Measurements from ENCODE around the gene RGL3.
"Not testable (repeated sequence)": the region's sequence is repeated elsewhere in the genome, so short reads cannot be mapped to it uniquely, and the experiment has no call there.

The RGL3 gene

GRCh38 chr19:11418549-11419506 is at the start of gene RGL3:
RGL3 (minus strand) TSS chr19:11419314; CDS start chr19:11419278, 36 bp downstream.
- no peak for DNase-seq

DNA sequence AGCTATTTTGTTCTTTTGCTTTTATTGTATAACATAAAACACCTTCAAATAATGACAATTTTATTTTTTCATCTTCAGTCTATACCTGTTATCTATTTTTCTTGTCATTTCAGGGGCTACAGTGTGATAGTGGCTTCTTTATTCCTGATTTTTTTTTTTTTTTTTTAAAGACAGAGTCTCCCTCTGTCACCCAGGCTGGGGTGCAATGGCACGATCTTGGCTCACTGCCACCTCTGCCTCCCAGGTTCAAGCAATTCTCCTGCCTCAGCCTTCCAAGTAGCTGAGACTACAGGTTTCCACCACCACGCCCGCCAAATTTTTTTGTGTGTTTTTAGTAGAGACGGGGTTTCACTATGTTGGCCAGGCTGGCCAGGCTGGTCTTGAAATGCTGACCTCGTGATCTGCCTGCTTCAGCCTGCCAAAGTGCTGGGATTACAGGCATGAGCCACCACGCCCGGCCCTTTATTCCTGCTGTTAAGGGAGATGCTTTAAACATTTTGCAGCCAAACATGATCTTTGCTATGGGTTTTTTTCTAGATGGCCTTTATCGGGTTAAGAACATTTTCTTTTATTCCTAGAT is 49.2 kb upstream of the RGL3 start:
- not testable (repeated sequence) for DNase-seq

GRCh38 chr19:11465600-11465999 is 46.5 kb upstream of the RGL3 start:
- DNase-seq, result no peak

DNA sequence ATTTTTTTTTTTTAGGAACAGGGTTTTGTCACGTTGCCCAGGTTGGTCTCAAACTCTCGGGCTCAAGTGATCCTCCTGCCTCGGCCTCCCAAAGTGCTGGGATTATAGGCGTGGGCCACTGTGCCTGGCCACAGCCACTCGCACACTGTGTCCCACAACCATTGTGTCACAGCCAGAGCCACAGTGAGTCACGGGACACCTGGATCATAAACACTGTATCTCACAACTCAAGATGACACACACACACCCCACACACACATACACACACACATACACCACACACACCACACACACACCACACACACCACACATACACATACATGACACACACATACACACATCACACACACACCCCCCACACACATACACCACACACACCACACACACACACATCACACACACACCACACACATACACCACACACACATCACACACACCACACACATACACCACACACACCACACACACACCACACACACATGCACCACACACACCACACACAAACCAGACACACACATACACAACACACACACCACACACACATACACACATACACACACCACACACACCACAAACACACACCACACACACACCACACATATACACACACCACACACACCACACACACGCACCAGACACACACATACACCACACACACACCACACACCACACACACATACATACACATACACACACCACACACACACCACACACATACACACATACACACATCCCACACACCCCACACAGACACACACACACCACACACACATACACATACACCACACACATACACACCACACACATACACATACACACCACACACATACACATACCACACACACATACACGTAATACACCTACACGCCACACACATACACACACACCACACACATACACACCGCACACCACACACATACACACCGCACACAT is 45.5 kb upstream of the RGL3 start:
- no peak for DNase-seq

DNA sequence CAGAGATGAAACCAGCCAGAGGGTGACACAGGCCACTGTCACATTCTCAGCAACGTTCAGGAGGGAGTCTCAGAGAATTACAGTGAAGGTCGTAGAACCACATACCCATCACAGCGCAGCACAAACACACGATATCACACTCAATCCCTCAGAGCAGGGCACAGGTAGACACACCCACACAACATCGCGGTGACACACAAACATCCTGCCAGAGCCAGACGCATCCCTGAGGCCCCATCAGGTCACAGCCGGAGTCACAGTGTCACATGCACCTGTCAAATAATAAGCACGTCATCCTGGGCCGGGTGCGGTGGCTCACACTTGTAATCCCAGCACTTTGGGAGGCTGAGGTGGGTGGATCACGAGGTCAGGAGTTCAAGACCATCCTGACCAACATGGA is 44.3 kb upstream of the RGL3 start:
- DNase-seq, result no peak

DNA sequence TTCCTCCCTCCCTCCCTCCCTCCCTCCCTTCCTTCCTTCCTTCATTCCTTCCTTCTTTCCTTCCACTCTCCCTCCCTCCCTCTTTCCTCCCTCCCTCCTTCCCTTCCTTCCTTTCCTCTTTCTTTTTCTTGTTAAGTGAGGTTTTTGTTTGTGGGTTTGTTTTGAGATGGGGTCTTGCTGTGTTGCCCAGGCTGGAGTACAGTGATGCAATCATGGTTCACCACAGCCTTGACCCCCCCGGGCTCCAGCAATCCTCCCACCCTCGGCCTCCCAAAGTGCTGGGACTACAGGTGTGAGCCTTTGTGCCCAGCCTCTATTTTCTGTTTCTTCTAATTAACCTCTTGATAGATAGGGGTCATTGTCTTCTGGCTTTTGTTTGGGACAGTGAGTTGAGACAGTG is 42.3 kb upstream of the RGL3 start:
- DNase-seq, result no peak

- no peak for DNase-seq
Observed at GRCh38 chr19:11460207-11460606, 41.1 kb upstream of the RGL3 start.

- DNase-seq, result not testable (repeated sequence)
Observed at GRCh38 chr19:11458912-11459311, 39.8 kb upstream of the RGL3 start.

- DNase-seq, result no peak
Observed at GRCh38 chr19:11458236-11458900, 39.3 kb upstream of the RGL3 start.

- DNase-seq, result no peak
Observed at GRCh38 chr19:11457831-11458230, 38.7 kb upstream of the RGL3 start.

GRCh38 chr19:11457115-11457514 is 38.0 kb upstream of the RGL3 start:
- no peak for DNase-seq

- DNase-seq, result no peak
Observed at GRCh38 chr19:11456659-11457058, 37.5 kb upstream of the RGL3 start.

- not testable (repeated sequence) for DNase-seq
Observed at GRCh38 chr19:11455233-11455554, 36.1 kb upstream of the RGL3 start.

- DNase-seq, result no peak
Observed at GRCh38 chr19:11453468-11454341, 34.6 kb upstream of the RGL3 start.

- no peak for DNase-seq
Observed at GRCh38 chr19:11452620-11453310, 33.7 kb upstream of the RGL3 start.

DNA sequence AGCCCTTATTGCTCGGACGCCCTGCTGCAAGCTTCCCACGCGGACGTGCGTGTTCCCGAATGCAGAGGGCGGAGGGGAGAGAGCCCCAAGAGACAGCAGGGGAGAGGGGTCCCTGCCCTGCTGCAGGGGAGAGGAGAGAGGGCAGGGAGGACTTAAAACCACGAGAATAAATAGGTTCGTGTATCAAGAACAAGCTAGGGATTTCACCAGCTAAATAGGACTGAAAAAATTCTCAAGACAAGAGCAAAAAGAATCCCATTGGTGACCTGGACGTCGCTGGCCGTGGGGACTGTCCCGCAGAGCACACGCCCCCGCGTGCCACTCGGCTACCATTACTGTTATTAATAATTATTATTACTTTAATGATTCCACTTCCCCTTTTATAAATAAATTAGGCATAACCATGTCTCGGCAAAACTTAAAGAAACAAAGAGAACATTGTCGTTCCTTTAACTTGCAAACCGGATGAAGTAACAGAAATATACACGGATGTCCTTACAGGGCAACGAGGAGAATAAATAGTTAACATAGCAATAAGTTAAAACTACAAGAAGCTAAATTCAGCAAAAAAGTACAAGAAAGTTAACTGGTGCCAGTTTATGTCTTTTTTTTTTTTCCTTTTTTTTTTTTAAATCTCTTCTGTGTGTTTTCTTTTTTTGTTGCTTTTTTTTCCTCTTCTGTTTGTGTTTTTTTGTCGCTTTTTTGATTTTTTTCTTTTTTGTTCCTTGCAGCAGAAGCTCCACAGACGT is 32.9 kb upstream of the RGL3 start:
- DNase-seq, result no peak

DNA sequence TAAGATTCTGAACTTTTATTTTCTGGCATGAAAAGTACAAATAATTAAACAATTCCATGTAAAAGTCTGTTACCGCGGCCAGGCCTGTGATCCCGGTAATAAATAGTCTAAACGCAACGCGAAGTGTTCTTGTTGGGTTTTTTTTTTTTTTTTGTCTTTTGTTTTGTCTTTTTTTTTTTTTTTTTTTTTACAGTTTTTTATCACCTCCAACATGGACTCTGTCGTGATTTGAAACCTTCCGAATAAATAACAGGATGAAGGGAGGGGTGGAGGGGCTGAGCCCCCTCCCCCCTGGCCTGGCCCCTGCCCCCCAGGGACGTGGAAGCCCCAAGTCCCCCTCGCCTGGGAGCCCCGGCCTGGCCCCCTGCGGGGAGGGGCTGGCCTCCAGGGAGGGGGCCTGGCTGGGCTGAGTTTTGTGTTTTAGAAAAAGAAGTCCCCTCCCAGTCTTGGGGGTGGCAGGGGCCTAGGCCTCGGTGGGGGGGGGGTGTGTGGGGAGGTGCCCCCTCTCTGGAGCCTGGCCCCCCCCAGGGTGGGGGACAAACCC is 32.3 kb upstream of the RGL3 start:
- no peak for DNase-seq

DNA sequence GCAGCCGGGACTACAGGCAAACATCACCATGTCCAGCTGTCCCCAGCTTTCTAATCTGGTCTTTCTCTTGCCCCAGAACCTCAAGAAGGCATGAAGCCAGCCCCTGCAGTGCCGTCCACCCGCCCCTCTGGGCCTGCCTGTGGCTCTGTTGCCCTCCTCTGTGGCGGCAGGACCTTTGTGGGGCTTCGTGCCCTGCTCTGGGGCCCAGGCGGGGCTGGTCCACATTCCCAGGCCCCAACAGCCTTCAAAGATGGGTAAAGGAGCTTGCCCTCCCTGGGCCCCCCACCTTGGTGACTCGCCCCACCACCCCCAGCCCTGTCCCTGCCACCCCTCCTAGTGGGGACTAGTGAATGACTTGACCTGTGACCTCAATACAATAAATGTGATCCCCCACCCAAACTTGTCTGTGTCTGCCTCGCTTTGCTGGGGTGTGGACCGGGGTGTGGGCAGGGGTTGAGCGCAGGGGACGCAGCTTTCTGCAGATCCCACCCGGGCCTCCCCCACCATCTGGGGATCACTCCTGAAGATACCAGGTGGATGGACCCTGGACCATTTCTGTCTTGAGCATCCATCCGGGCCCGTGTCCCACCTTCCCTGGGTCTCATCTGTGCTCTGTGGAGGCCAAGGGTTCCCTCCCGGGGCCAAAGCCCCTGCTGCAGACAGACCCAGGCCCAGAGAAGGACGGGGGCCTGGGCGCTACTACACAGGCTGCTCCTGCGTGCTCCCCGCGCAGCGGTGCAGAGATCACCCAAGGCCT is 31.6 kb upstream of the RGL3 start:
- no peak for DNase-seq

GRCh38 chr19:11448923-11449554 is 29.9 kb upstream of the RGL3 start:
- no peak for DNase-seq
